ENCODE results near the gene HS3ST4.

Gene HS3ST4

DNA sequence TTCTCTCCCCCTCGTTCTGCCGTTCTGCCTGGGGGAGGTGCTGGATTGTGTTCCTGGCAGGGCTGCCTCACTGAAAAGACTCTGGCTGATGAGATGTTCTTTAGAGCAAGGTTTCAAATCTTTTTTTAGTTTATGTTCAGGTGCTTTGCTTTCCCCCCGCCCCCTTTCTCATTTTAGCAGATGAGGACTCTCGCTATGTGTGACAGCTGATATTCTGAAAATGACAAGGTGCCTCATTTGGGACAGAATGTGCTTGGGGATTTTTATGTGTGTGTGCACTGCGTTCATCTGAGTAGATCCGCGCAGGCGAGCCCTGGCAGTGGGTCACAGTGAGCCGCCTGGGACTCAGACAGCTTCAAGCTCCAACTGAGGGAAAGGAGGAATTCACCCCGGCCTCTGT is 205.9 kb downstream of the HS3ST4 start:
- no peak for DNase-seq

DNA sequence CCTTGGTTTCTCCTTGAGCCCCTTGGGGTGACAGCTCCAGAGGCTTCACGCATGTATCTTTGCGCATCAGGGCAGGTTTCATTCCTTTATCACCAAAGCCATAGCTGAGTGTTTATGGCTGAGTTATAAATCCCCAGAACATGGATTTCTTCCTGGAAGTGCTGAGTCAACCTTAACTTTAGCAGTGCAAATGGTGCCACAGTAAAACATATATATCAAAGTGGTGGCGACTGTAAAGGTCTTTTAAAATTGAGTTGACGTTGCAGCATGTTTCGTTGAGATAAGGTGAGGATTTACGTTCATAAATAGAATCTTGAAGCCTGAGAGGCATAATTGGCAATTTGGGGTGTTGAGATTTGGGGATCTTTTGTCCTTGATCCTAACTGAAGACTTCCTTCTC is 214.1 kb downstream of the HS3ST4 start:
- DNase-seq: no peak

DNA sequence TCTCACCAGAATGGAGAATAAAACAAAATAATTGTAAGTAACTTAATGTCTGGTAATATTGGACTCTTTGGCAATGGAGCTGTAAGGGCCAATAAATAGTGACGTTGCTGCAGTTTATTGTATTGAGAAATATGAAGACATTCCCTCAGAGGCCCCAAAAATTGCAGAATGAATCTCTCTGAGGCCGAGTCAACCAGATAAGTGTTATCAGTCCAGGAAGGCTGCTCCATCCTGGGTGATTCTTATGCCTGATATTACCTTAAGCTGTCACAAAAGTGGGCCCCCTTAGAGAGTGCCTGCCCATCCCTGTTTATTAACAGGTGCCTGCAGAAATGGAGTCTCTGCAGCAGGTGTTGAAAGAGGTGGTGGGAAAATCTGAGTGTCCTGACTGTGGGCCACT is 219.2 kb downstream of the HS3ST4 start:
- DNase-seq: no peak

DNA sequence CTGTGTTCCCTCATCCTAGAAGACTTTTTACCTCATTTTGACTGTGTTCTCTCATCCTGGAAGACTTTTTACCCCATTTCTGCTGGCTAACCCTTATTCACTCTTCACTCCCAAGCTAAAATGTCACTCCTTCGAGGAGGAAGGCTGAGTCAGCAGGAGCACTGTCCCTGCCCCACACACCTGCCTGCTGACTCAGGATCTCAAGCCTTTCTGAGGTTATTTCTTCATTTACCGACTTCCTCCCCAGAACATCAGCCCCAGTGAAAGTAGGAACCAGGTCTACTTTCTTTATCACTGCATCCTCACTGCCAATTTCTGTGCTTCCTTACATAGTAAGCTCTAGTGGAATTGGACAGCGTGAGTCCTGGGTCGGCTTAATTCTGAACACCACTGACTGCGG is 220.6 kb downstream of the HS3ST4 start:
- DNase-seq: no peak

DNA sequence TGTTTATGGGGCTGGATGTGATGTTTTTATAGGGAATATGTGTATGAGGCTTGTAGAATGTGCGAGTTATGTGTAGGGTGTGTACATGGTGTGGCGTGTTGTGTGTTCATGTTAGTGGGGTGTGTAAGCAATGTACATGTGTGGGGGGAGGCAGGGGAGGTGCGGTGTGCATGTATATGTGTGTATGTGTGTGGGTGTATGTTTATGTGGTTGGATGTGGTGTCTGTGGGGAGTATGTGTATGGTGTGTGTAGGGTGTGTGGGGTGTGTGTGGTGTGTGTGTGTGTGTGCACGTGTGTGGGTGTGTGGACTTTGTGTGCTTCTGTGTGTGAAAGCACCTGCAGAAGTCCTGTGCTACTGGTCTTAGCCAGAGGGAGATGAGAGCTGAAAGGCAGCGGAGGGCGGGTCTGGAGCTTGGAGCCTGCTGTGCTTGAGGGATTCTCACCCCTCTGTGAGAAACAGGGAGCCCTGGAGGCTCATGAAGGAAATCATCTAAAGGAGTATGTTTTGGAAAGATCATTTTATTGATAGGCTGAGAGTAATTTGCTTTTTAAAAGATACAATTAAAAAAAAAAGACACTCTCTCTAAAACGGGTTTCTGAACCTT is 222.7 kb downstream of the HS3ST4 start:
- no peak for DNase-seq

DNA sequence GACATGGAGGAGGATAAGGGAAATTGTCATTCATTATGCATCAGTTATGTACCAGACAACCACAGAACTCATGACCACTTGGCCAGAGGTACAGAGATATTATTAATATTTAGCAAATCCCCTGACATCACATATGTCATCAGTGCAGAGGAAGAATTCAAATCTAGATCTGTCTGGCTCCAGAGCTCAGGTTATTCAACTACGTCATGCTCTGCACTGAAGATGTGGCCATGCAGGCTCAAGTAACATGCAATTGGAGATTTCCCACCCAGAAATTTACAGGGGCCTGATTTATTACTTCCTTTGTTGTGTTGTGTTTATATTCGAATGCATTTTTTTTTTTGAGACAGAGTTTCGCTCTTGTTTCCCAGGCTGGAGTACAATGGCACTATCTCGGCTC is 224.3 kb downstream of the HS3ST4 start:
- DNase-seq: no peak

DNA sequence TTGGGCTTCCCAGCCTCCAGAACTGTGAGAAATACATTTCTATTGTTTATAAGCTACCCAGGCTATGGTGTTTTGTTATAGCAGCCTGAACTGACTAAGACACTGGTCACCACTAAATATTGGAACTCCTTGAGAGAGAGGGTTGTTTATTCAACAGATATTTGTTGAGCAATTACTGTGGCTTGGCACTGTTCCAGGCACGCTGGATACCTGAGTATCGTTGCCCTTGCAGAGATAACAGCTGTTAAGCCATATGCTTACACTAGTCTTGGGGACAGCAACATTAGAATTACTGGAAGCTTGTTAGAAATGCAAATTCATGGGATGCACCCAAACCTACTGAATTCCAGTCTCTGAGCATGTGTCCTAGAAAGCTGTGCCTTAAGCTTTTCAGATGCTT is 230.7 kb downstream of the HS3ST4 start:
- no peak for DNase-seq

DNA sequence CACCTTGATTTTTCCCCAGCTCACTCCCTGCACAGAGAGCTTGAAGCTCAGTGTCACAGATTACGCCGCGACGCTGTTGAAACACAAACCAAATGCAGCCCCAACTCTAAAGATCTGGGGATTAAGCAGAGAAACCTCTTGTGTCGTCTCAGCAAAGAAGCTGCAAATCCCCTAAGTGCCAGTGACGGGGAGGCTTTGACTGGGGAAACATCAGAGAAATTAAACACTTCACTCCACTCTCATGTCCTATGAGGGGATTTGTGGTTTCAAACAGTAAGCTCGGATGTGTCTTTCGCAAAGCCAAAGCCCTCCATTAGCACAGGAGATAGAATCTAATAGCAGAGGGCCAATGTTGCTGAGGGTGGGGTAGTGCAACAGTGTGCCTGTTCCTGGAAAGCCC is 233.7 kb downstream of the HS3ST4 start:
- DNase-seq: no peak

DNA sequence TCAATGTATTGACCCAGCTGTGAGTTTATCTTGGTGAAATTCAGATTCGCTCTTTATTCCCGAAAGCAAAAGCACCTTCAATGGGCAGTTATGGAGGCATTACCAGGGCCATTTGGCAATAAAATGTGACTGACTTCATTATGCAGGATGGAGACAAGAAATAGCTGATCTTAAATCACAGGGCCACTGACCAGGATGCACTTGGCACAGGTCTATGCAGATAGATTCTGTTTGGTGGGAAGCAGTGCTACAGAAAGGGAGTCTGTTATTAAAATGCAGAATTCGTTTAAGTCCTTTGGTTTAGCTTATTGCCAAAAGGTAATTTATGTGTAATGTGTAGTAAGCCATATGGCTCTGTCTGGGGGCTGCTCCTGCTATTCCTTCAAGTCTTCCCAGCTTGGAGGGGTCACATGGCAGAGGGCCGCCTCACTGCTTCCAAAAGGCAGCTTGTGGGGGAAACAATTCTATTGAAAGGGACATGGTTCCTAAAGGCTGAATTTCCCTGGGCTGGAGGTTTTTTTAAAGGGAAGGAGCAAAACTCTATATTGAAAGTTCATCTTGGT is 239.8 kb downstream of the HS3ST4 start:
- DNase-seq: no peak

DNA sequence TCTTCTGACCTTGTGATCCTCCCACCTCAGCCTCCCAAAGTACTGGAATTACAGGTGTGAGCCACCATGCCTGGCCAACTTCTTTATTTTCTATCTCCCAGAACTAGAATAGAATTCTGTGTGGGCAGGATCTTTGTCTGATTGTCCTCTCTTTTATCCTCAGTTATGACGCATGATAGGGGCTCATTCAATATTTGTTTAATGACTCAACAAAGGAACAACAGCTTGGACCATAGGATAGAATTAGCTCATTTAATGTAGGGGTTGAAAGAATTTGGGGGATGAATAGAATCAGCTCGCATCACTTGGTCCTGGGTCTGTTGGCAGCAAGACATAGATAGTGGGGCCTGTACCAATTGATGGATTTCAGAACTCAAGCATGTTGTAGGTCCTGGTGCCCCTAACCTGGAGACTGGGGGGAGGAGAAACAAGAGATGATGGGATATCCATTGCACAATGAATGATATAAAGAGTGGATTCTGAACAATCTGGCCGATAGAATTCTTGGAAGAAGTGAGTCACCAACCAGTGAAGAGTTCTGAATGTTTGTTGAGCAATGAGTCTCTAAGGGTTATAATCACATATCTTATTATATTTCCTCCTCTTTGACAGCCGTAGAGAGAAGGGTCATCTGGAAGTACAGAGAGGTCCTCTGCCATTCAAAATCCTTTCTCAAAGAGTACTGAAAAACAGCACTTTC is 250.2 kb downstream of the HS3ST4 start:
- no peak for DNase-seq

DNA sequence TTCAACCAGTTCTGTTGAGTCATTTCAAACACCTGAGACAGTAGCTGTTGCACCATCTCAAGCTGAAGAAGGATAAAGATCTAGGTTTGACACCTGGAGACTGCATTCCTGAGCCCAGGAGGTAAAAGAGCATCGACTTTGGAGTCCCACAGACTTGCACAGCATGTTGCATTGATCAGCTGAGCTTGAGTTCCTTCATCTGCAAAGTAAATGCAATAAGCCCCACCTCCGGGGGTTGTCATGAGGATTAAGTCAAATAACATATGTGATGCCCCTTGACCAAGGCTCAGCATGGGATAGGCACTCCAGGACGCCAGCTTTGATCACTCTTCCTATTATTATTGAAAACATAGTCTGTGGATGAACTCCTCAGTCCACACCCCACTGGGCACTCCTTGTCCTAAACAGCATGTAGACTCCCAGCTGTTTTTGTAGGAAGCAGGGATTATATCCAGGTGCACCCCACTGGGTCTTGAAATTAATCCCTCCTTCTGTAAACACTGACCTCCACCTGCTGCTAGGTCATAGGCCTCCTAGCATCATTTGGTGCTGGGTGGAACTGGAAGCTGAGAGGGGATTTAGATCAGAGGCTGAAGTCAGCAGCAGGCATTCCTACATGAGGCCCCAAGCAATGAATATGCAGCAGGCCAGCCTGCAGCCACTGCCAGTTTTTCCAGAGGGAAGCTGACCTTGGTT is 259.0 kb downstream of the HS3ST4 start:
- DNase-seq: no peak

DNA sequence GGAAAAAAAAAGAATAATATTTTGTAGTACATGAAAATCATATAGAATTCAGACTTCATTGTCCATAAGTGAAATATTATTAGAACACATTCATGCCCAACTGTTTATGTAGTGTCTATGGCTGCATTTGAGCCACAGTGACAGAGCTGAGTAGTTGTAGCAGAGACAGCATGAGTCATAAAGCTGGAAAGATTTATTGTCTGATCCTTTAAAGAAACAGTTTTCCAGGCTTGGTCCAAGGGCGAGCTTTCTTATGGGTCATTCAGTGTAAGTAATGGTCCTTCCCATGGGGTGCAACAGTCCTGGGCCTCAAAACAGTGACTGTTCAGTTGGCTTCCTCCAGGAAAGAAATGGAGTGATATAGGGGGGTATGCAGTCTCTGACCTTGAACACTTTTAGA is 260.2 kb downstream of the HS3ST4 start:
- no peak for DNase-seq

DNA sequence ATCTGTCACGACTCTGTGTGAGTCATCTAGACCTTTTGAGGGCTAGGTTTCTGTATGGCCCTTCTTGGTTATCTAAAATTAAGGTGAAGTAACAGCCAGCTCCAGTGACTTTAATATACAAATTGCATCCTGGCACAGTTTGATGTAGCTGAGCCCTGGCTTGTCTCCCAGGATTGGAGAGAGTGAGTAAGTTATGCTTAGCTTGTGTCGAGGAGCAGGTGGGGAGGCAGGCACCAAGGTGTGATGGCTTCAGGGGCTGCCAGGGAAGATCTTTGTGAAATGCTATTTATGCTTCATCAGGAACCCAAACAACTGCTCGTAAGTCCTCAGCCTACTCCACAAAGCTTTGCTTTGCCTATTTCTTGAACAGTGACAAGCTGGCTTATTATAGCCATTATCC is 261.2 kb downstream of the HS3ST4 start:
- no peak for DNase-seq

DNA sequence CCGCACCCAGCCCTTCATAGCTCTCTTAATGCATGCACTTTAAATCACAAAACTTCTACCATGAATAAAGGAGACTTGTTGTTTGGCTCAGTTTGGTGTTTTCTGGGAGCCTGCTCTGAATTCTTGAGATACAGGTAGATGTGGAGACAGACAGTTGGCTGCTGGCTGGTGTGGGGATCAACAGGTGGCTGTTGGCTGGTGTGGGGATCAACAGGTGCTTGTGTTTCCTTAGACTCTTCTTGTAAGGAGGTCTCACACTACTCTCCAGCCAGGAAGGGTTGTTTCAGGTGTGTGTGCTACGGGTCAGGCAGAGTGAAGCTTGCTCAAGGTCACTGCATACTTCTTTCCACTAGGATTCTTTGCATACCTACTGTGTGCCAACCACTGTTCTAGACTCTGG is 265.9 kb downstream of the HS3ST4 start:
- no peak for DNase-seq

DNA sequence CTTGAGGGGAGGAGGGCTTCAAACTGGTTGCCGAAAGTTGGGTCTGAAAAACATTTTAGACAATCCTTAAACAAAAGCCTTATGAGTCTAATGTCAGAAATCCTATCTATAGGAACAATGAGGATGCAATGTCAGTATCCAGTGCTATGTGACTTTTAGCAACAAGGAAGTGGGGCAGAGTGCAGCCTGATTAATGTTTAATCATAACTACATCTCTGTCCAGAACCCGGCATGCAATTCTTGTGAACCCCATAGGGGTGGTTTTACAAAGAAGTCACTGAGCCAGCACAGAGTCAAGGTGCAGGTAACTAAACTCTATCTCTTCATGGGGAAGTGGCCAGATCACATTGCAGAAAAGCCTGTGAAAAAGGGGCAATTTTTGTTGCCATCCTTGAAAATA is 267.5 kb downstream of the HS3ST4 start:
- DNase-seq: no peak

DNA sequence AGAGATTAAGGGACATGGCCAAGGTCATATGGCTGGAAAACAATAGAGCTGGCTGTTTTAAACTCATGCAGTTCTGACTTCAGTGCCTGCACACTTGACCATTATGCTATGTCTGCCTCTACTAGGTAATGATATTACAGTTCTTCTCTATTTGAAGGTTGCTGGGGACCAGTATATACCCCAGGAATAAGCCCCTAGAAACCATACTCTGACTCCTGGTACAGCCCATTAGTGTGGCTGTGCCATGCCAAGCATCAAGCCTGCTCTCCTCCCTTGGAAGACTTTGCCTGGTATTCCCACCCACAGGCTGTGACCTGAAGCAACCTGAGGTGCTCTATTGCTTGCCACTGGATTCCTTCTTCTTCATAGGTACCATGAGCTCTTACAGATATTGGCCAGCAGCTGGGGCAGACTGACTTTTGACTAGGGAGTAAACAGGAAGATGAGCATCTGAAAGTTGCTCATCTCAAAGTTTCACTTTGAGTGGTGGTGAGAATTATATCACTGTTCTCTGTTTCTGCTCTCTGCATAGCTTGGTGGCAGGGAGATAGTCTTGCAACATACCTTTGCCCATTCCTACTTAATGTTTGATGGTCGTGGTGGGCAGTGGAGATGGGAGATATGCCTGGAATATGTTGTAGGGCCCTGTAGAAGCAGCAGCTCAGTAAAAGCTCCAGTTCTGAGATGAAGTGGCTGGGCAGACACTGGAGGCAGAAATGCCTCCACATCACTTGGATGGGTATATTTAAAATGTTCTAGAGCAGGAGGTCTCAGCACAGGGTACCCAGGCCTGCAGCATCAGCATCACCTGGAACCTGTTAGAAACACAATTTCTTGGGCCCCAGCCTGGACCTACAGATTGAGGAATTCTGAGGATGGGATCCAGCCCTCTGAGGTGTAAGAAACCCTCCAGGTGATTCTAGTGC is 274.7 kb downstream of the HS3ST4 start:
- DNase-seq: no peak

DNA sequence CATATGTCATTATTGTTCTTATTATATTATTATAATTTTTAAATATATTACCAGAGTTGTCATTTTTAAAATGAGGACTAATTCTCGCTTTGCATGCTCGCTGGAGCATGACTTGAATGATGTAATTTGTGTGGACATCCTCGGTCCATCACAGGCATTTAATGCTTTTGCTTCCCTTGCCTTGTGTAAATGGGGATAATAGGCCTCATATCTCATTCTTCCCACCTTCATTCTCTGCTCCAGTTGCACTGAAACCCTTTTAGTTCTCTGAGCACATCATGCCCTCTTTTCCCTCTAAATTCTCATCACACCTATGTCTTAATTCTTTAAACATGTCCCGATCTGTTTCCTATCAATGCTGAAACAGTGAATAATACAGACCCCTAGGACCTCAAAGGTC is 285.4 kb downstream of the HS3ST4 start:
- no peak for DNase-seq

DNA sequence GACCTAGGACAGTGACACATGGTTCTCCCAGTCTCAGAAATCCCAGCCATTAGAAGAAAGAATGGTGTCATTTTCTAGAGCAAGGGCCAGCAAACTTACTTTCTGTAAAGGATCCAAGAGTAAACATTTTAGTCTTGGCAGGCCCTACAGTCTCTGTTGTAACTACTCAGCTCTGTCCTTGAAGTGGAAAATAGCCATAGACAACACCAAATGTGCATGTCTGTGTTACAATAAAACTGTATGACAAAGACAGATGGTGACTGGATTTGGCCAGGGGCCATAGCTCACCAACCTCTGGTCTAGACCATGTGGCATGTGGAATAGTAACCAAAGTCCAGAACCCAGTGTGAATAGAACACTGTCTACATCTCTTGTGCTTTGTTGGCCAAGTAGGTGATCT is 286.5 kb downstream of the HS3ST4 start:
- DNase-seq: no peak

DNA sequence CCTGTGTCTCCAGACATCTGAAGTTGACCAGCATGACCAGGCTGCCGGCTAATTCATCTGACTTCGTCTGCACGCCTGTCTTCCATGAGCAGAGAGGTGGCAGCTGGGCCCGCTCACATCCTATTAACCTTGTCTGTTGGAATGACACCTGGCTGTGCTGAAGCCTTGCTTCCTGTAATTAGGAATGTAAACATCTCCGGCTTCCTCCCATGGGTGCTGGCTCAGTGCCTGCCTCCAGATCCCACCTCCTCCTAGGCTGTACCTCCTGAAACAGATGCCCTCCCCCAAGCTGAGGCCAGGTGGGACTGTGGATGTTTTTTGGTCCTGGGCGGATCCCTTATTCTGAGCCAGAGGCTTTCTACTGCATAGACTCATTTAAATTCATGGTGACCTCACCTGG is 296.3 kb downstream of the HS3ST4 start:
- no peak for DNase-seq

DNA sequence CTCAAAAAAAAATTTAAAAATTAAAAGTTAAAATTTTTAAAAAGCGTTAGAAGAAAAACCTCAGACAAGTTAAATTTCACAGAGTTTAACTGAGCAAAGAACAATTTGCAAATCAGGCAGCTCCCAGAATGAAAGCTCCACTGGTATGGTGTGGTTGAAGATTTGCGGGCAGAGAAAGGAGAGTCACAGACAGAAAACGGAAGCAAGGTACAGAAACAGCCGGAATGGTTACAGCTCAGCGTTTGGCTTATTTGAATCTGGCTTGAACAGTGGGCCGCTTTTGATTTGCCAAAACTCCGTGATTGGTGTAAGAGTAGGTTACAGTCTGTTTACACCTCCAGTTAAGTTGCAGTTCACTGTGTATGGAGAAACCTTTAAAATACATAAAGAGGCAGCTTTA is 297.1 kb downstream of the HS3ST4 start:
- no peak for DNase-seq

DNA sequence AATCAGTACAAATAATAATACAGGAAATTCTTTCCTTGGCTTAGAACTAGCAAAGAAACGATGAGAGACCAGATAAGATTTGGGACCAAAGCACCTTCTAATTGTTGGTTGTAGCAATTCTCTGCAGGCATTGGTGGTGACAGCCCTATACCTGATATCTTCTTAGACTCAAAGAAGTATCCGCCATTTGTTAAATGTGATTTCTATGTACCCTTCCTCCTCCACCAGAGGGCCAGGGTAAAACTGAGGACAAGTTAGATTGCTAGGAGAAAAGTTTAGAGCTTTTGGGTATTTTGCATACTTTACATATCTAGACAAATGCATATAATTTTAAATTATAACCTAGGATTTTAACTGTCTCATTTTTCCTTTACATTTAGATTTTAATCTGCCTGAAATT is 304.3 kb downstream of the HS3ST4 start:
- no peak for DNase-seq

DNA sequence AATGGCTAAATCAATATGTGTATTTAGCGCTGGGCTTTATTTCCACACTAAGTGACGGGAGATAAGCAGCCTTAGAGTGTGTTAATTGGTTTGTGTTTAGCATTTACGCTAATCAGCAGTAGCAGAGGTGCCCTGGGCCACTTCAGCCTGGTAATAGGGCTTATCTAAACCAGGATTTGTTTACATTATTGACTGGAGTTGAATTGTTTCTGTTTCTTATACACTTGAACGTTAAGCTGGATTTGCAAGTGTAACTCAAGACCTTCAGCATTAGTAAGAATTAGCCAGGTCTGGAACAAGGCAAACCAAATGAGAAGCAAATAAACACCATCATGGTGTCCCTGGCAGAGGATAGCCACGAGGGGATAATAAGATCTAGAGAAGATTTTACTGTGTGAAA is 313.6 kb downstream of the HS3ST4 start:
- DNase-seq: no peak

DNA sequence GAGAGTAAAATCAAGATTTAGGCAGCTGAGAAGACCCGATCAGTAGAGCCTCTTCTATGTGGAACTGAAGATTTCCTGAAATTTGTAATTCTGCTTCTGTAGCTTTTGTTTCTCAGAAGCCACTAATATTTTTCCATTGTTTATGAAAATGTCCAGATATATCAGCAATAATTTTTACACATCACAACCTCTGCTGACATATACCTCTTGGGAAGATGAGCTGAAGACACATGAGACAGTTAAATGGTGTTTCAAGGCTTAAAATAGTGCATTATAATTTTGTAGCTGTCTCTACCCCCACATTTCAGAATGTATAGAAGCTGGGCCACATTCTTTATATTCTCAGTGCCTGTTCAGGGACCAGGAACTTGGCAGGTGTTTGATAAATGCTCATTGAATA is 320.6 kb downstream of the HS3ST4 start:
- DNase-seq: no peak
